Epithelial cell of esophagus (primary cell): ENCODE results near the gene RNU7-1.

Experiments
- DNase-seq: peaks from one replicate; pipeline ENCODE4 v3.0.0; 2010; ENCODE audit warnings: low read depth
- H3K4me3 ChIP-seq: 2 replicates; pipeline ENCODE4 v1.5.1; 2011; ENCODE audit warnings: mild to moderate bottlenecking, low read length, control low read depth
- CTCF ChIP-seq: IDR thresholded peaks from 2 replicates; pipeline ENCODE4 v1.5.1; 2011; ENCODE audit warnings: low read depth, mild to moderate bottlenecking, low read length, control low read depth, inconsistent platforms; ENCODE audit not compliant: insufficient read depth; ENCODE audit errors: missing control alignments

Gene RNU7-1

GRCh38 chr12:6963016-6963731 is 19.6 kb downstream of the RNU7-1 start:
- peak; percentile 95 for DNase-seq
- H3K4me3 ChIP-seq: peak overlapping the region; percentile 98
- TF ChIP-seq CTCF: peak; percentile 41

GRCh38 chr12:6963791-6964413 is 20.3 kb downstream of the RNU7-1 start:
- TF ChIP-seq CTCF: no peak
- DNase-seq: no peak
- peak overlapping the region; percentile 98 for H3K4me3 ChIP-seq

GRCh38 chr12:6964605-6965025 is 21.0 kb downstream of the RNU7-1 start:
- no peak for DNase-seq
- peak overlapping the region; percentile 98 for H3K4me3 ChIP-seq
- TF ChIP-seq CTCF: no peak

GRCh38 chr12:6965026-6965661 is 21.5 kb downstream of the RNU7-1 start:
- H3K4me3 ChIP-seq: peak overlapping the region; percentile 98
- peak; percentile 89 for TF ChIP-seq CTCF
- DNase-seq: peak; percentile 94

- TF ChIP-seq CTCF: no peak
- no peak overlapping the region for H3K4me3 ChIP-seq
- no peak for DNase-seq
Measured at GRCh38 chr12:6965714-6966113, 22.1 kb downstream of the RNU7-1 start.

GRCh38 chr12:6966351-6966750 is 22.7 kb downstream of the RNU7-1 start:
- TF ChIP-seq CTCF: no peak
- DNase-seq: no peak
- no peak overlapping the region for H3K4me3 ChIP-seq
